ENCODE measurements around the gene UBL3.

DNA sequence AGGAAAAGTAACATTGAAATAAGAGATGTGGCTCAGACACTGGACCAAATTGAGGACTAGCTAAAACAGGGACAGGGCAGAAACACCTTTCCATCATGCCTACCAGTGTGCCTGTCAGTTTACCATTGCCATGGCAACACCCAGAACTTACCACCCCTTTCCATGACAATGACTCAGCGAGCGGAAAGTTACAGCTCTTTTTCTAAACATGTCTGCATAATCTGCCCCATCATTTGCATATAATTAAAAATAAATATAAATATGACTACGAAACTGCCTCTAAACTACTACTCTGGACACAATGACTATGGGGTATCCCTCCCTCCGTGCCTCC lies 96.0 kb downstream of the UBL3 start:
- TF ChIP-seq, protein P1, sequence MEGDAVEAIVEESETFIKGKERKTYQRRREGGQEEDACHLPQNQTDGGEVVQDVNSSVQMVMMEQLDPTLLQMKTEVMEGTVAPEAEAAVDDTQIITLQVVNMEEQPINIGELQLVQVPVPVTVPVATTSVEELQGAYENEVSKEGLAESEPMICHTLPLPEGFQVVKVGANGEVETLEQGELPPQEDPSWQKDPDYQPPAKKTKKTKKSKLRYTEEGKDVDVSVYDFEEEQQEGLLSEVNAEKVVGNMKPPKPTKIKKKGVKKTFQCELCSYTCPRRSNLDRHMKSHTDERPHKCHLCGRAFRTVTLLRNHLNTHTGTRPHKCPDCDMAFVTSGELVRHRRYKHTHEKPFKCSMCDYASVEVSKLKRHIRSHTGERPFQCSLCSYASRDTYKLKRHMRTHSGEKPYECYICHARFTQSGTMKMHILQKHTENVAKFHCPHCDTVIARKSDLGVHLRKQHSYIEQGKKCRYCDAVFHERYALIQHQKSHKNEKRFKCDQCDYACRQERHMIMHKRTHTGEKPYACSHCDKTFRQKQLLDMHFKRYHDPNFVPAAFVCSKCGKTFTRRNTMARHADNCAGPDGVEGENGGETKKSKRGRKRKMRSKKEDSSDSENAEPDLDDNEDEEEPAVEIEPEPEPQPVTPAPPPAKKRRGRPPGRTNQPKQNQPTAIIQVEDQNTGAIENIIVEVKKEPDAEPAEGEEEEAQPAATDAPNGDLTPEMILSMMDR (conservative IDR thresholded peaks at IDR 0.05; ENCODE audit: low read depth, low read length), result no peak
- TF ChIP-seq EZH2 (IDR thresholded peaks at IDR 0.05; ENCODE audit: borderline replicate concordance, low read depth, low read length, poor library complexity, severe bottlenecking), result no peak

Data from A673 (cell line).